GM06990 (cell line): Measurements from ENCODE around the gene PCDHA11.
"Not testable (repeated sequence)": the region's sequence is repeated elsewhere in the genome, so short reads cannot be mapped to it uniquely, and the experiment has no call there.

Experiments used
- DNase-seq: peaks from one replicate; pipeline ENCODE4 v3.0.0-alpha.2; 2011; ENCODE audit not compliant: insufficient read length; ENCODE audit errors: extremely low read depth
- H3K27me3 ChIP-seq: replicated peaks from 2 replicates; pipeline ENCODE4 v1.6.0; 2011; ENCODE audit warnings: low read length; ENCODE audit not compliant: control insufficient read depth, insufficient read depth
- H3K36me3 ChIP-seq: 2 replicates; pipeline ENCODE4 v1.5.1; 2011; ENCODE audit warnings: low read length; ENCODE audit not compliant: control insufficient read depth, insufficient read depth
- H3K4me3 ChIP-seq: replicated peaks from 2 replicates; pipeline ENCODE4 v1.5.1; 2011; ENCODE audit warnings: low read depth, mild to moderate bottlenecking, control low read depth, low read length
- CTCF ChIP-seq: IDR thresholded peaks from 2 replicates; pipeline ENCODE4 v1.5.1; 2011; ENCODE audit warnings: low read length, control low read depth, mild to moderate bottlenecking, inconsistent platforms; ENCODE audit not compliant: insufficient read depth, poor library complexity, severe bottlenecking

PCDHA11 gene

GRCh38 chr5:140868721-140869554 lies at the start of gene PCDHA11:
Gene PCDHA11 (plus strand): TSS chr5:140868957. CDS start chr5:140869104, 147 bp downstream.
- DNase-seq: no peak
- no peak for TF ChIP-seq CTCF
- no peaks in the 10 kb centered on the region for H3K27me3 ChIP-seq
- H3K4me3 ChIP-seq: no peak within 1 kb of the TSS
- no peaks in the 10 kb centered on the region for H3K36me3 ChIP-seq

GRCh38 chr5:140821375-140822280 lies 47.1 kb upstream of the PCDHA11 start, which contains the start of gene PCDHA5:
Gene PCDHA5 (plus strand): TSS chr5:140821613.
- H3K27me3 ChIP-seq: no peaks in the 10 kb centered on the region

GRCh38 chr5:140822281-140822629 lies 46.5 kb upstream of the PCDHA11 start:
- Histone ChIP-seq H3K36me3 (no peaks in the 10 kb centered on the region), H3K4me3 (no peak overlapping the region), H3K27me3 (no peaks in the 10 kb centered on the region)
- no peak for TF ChIP-seq CTCF
- no peak for DNase-seq

More at GRCh38 chr5:140821375-140822280, 47.1 kb upstream of the PCDHA11 start, which contains the start of gene PCDHA5:
- Histone ChIP-seq H3K36me3 (no peaks in the 10 kb centered on the region), H3K4me3 (no peak within 1 kb of the TSS)
- DNase-seq: no peak
- TF ChIP-seq CTCF: peak; percentile 8

GRCh38 chr5:140822969-140823368 lies 45.8 kb upstream of the PCDHA11 start:
- H3K4me3 ChIP-seq, DNase-seq, H3K27me3 ChIP-seq, H3K36me3 ChIP-seq: not testable (repeated sequence)

- H3K4me3 ChIP-seq: no peak overlapping the region
- H3K36me3 ChIP-seq: no peaks in the 10 kb centered on the region
- no peak for DNase-seq
- TF ChIP-seq CTCF: no peak
- no peaks in the 10 kb centered on the region for H3K27me3 ChIP-seq
Measured at GRCh38 chr5:140823475-140823874, 45.3 kb upstream of the PCDHA11 start.

GRCh38 chr5:140827704-140828361 lies 40.9 kb upstream of the PCDHA11 start, which contains the start of gene PCDHA6:
Gene PCDHA6 (plus strand): TSS chr5:140827960. CDS start chr5:140828092, 132 bp downstream.
- Histone ChIP-seq H3K4me3 (no peak within 1 kb of the TSS), H3K27me3 (no peaks in the 10 kb centered on the region), H3K36me3 (no peaks in the 10 kb centered on the region)
- DNase-seq: no peak
- TF ChIP-seq CTCF: no peak
